ENCODE measurements around the gene NEDD9. TPM values are rescaled to one million over a fixed set of nuclear protein-coding genes. Genes with fewer than 3 reads are reported as not detected.

The NEDD9 gene
- polyA plus RNA-seq, 3 donors = 18.2 to 35.9 (median 33.0) TPM

- H3K9ac ChIP-seq (ENCODE audit: insufficient read depth, low read length, poor library complexity, severe bottlenecking) = no peak overlapping the region
- no peak overlapping the region for H3K27ac ChIP-seq (ENCODE audit: low read depth in 1 of 2, low read length in 2 of 2)
- DNase-seq = no peak
- no peak overlapping the region for H3K4me3 Mint-ChIP-seq
- peaks cover 0 to 5% (median 3%) of the 10 kb centered on the region in 3 donors for H3K27me3 Mint-ChIP-seq (ENCODE audit: low read depth in 3 of 3)
- H3K27me3 ChIP-seq (ENCODE audit: control insufficient read depth in 2 of 2, insufficient read depth in 2 of 2, low read length in 2 of 2) = no peaks in the 10 kb centered on the region
- peaks cover 10% of the 10 kb centered on the region for H3K4me1 Mint-ChIP-seq
- WGBS (ENCODE audit: insufficient coverage) = 100% methylated on average over 1 of the region's 1 CpG
- no peaks in the 10 kb centered on the region for H3K36me3 ChIP-seq (replicated peaks in 1 of 2; ENCODE audit: control insufficient read depth in 1 of 2, insufficient read depth in 2 of 2, low read length in 2 of 2)
- intact Hi-C loops (cut with micrococcal nuclease) = no loop called here
- no peaks in the 10 kb centered on the region for H3K4me1 ChIP-seq (ENCODE audit: control insufficient read depth in 1 of 2, insufficient read depth in 2 of 2, low read length in 2 of 2)
- H4K20me1 ChIP-seq (ENCODE audit: insufficient read depth, low read length) = no peaks in the 10 kb centered on the region
- H2AFZ ChIP-seq (ENCODE audit: insufficient read depth, low read depth, low read length, poor library complexity, severe bottlenecking) = no peak overlapping the region
- peaks cover 0 to 3% (median 0%) of the 10 kb centered on the region in 7 donors for H3K9me3 Mint-ChIP-seq
- no peak overlapping the region for H3K4me3 ChIP-seq (replicated peaks in 1 of 3; ENCODE audit: low read depth in 2 of 3, low read length in 3 of 3)
- no peaks in the 10 kb centered on the region for H3K9me3 ChIP-seq (replicated peaks in 1 of 2; ENCODE audit: control insufficient read depth in 1 of 2, insufficient read depth in 1 of 2, low read length in 2 of 2)
- H3K4me2 ChIP-seq (replicated peaks; ENCODE audit: extremely low read depth, low read length, poor library complexity, severe bottlenecking) = no peak overlapping the region
- H3K79me2 ChIP-seq (ENCODE audit: insufficient read depth, low read length) = no peaks in the 10 kb centered on the region
- no peak overlapping the region for H3K27ac Mint-ChIP-seq
- TF ChIP-seq, protein P1, sequence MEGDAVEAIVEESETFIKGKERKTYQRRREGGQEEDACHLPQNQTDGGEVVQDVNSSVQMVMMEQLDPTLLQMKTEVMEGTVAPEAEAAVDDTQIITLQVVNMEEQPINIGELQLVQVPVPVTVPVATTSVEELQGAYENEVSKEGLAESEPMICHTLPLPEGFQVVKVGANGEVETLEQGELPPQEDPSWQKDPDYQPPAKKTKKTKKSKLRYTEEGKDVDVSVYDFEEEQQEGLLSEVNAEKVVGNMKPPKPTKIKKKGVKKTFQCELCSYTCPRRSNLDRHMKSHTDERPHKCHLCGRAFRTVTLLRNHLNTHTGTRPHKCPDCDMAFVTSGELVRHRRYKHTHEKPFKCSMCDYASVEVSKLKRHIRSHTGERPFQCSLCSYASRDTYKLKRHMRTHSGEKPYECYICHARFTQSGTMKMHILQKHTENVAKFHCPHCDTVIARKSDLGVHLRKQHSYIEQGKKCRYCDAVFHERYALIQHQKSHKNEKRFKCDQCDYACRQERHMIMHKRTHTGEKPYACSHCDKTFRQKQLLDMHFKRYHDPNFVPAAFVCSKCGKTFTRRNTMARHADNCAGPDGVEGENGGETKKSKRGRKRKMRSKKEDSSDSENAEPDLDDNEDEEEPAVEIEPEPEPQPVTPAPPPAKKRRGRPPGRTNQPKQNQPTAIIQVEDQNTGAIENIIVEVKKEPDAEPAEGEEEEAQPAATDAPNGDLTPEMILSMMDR (IDR thresholded peaks at IDR 0.05) = no peak
- no peaks in the 10 kb centered on the region for H3K36me3 Mint-ChIP-seq
These were observed 81.0 kb downstream of the NEDD9 start for GRCh38 chr6:11151488-11151887.

- TF ChIP-seq, protein P1 (IDR thresholded peaks at IDR 0.05) = no peak
- no peaks in the 10 kb centered on the region for H3K27me3 ChIP-seq (ENCODE audit: control insufficient read depth in 2 of 2, insufficient read depth in 2 of 2, low read length in 2 of 2)
- H3K4me2 ChIP-seq (replicated peaks; ENCODE audit: extremely low read depth, low read length, poor library complexity, severe bottlenecking) = no peak overlapping the region
- H3K79me2 ChIP-seq (ENCODE audit: insufficient read depth, low read length) = no peaks in the 10 kb centered on the region
- Mint-ChIP-seq H3K27ac (no peak overlapping the region), H3K27me3 (ENCODE audit: low read depth in 3 of 3) (peaks cover 0 to 5% (median 3%) of the 10 kb centered on the region in 3 donors), H3K36me3 (no peaks in the 10 kb centered on the region), H3K9me3 (peaks cover 0 to 1% (median 0%) of the 10 kb centered on the region in 7 donors), H3K4me1 (peaks cover 8% of the 10 kb centered on the region), H3K4me3 (no peak overlapping the region)
- WGBS (ENCODE audit: insufficient coverage) = 100% methylated on average over 3 of the region's 3 CpGs
- no peaks in the 10 kb centered on the region for H3K9me3 ChIP-seq (replicated peaks in 1 of 2; ENCODE audit: control insufficient read depth in 1 of 2, insufficient read depth in 1 of 2, low read length in 2 of 2)
- no peak overlapping the region for H3K9ac ChIP-seq (ENCODE audit: insufficient read depth, low read length, poor library complexity, severe bottlenecking)
- no peak overlapping the region for H2AFZ ChIP-seq (ENCODE audit: insufficient read depth, low read depth, low read length, poor library complexity, severe bottlenecking)
- H3K27ac ChIP-seq (ENCODE audit: low read depth in 1 of 2, low read length in 2 of 2) = no peak overlapping the region
- no peaks in the 10 kb centered on the region for H3K36me3 ChIP-seq (replicated peaks in 1 of 2; ENCODE audit: control insufficient read depth in 1 of 2, insufficient read depth in 2 of 2, low read length in 2 of 2)
- no peaks in the 10 kb centered on the region for H4K20me1 ChIP-seq (ENCODE audit: insufficient read depth, low read length)
- intact Hi-C loops (cut with micrococcal nuclease) = loop anchor here (10.0 kb wide), 3 partner anchors 175 to 425 kb away; no protein-coding TSS in a partner anchor
- H3K4me1 ChIP-seq (ENCODE audit: control insufficient read depth in 1 of 2, insufficient read depth in 2 of 2, low read length in 2 of 2) = peaks cover 0 to under 1% of the 10 kb centered on the region in 2 donors
- DNase-seq = no peak
- H3K4me3 ChIP-seq (replicated peaks in 1 of 3; ENCODE audit: low read depth in 2 of 3, low read length in 3 of 3) = no peak overlapping the region
These were observed 82.9 kb downstream of the NEDD9 start for GRCh38 chr6:11149551-11149950.

All from CD14-positive monocyte (primary cell).